ENCODE measurements around the gene CCL26. TPM values are rescaled to one million over a fixed set of nuclear protein-coding genes. Genes with fewer than 3 reads are reported as not detected.
A peak's percentile ranks its signal among the peaks of the same experiment; 100 is the strongest.
"Not testable (repeated sequence)": the region's sequence is repeated elsewhere in the genome, so short reads cannot be mapped to it uniquely, and the experiment has no call there.

The CCL26 gene
- total and polyA plus RNA-seq, 7 donors: 0.27 to 0.34 TPM; not detected in 5

DNA sequence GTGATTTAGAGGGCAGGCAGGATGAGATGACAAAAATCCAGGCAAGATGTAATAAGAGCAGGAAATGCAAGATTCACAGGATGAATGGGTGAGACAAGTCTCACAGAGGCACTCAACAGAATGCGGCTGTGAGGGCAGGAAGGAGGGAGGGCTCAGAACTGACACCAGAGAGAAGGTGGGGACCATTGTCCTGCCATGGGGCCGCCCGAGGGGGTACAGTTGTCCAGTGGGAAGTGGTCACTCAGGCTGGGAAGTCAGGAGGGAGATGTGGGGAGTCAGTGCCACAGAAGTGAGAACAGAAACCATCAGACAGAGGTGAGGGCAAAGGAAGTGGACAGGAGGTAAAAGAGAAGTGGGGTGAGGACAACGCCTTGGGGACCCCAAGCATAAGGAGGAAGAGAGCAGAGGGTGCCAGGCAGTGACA, 42.1 kb downstream of the CCL26 start:
- no peak for ATAC-seq
- Histone ChIP-seq H3K27me3 (ENCODE audit: insufficient read depth in 3 of 3, low read length in 2 of 3) (no peaks in the 10 kb centered on the region), H3K9me3 (no peaks in the 10 kb centered on the region), H3K4me3 (no peak overlapping the region), H3K27ac (no peak overlapping the region), H3K4me1 (peaks cover 7% of the 10 kb centered on the region), H3K36me3 (ENCODE audit: insufficient read depth in 1 of 2, low read depth in 1 of 2) (no peaks in the 10 kb centered on the region)
- no peak for DNase-seq
- WGBS, 3 donors: 70 to 80% (median 73%) methylated on average over 4 of the region's 4 CpGs
- TF ChIP-seq, protein P1, sequence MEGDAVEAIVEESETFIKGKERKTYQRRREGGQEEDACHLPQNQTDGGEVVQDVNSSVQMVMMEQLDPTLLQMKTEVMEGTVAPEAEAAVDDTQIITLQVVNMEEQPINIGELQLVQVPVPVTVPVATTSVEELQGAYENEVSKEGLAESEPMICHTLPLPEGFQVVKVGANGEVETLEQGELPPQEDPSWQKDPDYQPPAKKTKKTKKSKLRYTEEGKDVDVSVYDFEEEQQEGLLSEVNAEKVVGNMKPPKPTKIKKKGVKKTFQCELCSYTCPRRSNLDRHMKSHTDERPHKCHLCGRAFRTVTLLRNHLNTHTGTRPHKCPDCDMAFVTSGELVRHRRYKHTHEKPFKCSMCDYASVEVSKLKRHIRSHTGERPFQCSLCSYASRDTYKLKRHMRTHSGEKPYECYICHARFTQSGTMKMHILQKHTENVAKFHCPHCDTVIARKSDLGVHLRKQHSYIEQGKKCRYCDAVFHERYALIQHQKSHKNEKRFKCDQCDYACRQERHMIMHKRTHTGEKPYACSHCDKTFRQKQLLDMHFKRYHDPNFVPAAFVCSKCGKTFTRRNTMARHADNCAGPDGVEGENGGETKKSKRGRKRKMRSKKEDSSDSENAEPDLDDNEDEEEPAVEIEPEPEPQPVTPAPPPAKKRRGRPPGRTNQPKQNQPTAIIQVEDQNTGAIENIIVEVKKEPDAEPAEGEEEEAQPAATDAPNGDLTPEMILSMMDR (IDR thresholded peaks at IDR 0.05): no peak
- intact Hi-C loops (cut with DNase I): no loop called here

DNA sequence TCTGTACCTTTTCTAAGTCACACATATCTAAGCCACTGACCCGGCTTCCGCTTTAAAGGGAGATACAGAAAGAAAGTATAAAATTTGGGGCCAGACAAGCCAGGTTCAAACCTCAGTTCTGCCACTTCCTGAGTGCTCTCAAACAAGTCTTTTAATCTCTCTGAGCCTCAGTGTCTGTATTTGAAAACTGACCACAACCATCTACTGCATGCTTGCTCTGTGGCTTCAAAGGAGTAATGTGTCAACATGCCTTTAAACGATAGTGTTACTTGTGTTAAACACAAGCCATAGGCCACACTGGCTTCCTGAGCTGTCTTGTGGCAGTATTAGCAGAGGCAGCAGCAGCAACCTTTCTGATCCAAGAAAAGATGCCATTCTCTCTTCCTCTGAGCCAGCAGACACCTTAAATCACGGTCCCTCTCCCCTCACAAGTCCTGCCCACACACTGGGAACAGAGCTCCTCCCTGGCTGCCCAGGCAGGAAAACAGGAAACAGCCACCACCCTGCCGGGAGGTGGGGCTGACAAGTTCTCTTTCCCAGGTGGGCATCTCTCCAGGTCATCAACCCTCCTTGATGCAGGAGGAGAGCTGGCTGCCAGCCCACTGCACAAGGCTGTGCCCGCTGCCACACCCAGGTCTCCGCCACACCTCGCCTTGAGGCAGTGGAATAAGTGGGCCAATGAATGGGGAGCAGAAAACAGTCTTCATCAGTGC, 44.0 kb downstream of the CCL26 start:
- H3K27me3 ChIP-seq (ENCODE audit: insufficient read depth in 3 of 3, low read length in 2 of 3): no peaks in the 10 kb centered on the region
- peak; percentile 25 to 50 for DNase-seq
- TF ChIP-seq, protein P1 (IDR thresholded peaks at IDR 0.05): no peak
- no peaks in the 10 kb centered on the region for H3K36me3 ChIP-seq (ENCODE audit: insufficient read depth in 1 of 2, low read depth in 1 of 2)
- no peak overlapping the region for H3K27ac ChIP-seq
- intact Hi-C loops (cut with DNase I): no loop called here
- no peak overlapping the region for H3K4me3 ChIP-seq
- H3K4me1 ChIP-seq: peaks cover 7% of the 10 kb centered on the region
- no peaks in the 10 kb centered on the region for H3K9me3 ChIP-seq
- no peak for ATAC-seq
- WGBS, 3 donors: 66 to 74% (median 71%) methylated on average over 8 of the region's 8 CpGs

DNA sequence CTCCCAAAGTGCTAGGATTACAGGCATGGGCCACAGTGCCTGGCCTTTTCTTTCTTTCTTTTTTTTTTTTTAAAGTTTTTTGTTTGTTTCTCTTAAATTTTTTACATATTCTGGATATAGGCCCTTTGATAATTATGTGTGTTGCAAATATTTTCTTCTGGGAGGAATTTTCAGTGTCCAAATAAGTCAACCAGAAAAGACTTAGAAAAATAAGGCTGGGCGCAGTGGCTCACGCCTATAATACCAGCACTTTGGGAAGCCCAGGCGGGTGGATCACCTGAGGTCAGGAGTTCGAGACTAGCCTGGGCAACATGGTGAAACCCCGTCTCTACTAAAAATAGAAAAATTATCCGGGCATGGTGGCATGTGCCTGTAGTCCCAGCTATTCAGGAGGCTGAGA, 44.7 kb downstream of the CCL26 start:
- H3K4me3 ChIP-seq; H3K4me1 ChIP-seq; H3K36me3 ChIP-seq (ENCODE audit: insufficient read depth in 1 of 2, low read depth in 1 of 2); H3K27me3 ChIP-seq (ENCODE audit: insufficient read depth in 3 of 3, low read length in 2 of 3); intact Hi-C loops (cut with DNase I); H3K27ac ChIP-seq; ATAC-seq; H3K9me3 ChIP-seq; DNase-seq: not testable (repeated sequence)
- WGBS, 3 donors: 70 to 74% (median 70%) methylated on average over 6 of the region's 6 CpGs

DNA sequence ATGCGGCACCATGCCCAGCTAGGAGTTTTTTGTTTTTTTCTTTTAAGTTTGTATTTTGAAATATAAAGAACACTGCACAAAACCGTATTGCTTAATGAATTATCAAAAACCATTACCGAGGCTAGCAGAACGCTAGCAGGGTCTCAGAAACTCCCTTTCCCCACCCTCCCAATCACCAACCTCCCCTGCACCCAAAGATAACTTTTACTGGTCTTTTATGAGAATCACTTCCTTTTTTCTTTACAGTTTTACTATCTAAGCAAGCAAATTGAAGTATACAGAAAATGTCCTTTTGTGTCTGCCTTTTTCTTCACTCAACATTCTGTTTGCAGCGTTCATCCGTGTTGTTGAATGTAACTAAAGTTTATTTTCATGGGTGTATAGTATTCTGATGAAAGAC, 46.7 kb downstream of the CCL26 start:
- Histone ChIP-seq H3K9me3 (no peaks in the 10 kb centered on the region), H3K27ac (no peak overlapping the region), H3K4me1 (peaks cover 7% of the 10 kb centered on the region), H3K4me3 (no peak overlapping the region), H3K36me3 (ENCODE audit: insufficient read depth in 1 of 2, low read depth in 1 of 2) (no peaks in the 10 kb centered on the region), H3K27me3 (ENCODE audit: insufficient read depth in 3 of 3, low read length in 2 of 3) (no peaks in the 10 kb centered on the region)
- DNase-seq (no peak), ATAC-seq (no peak)
- intact Hi-C loops (cut with DNase I): no loop called here
- WGBS, 3 donors: 91 to 95% (median 93%) methylated on average over 6 of the region's 6 CpGs
- TF ChIP-seq, protein P1 (IDR thresholded peaks at IDR 0.05): no peak

DNA sequence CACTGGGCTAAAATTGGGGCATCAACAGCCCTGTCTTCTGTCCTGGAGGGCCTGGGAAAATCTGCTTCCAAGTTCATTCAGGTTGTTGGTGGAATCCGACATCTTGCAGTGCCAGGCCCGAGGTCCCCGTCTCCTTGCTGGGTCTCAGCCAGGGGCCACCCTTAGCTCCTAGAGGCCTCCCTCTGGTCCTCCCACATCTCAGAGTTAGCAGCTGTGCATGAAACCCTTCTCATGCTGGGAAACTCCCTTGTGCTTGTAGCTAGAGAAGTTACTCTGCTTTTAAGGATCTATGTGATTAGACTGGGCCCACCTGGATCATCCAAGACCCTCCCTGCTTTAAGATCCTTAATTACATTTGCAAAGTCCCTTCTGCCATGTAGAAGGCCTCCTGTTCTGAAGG, 48.6 kb downstream of the CCL26 start:
- DNase-seq (no peak), ATAC-seq (no peak)
- intact Hi-C loops (cut with DNase I): no loop called here
- Histone ChIP-seq H3K4me3 (no peak overlapping the region), H3K36me3 (ENCODE audit: insufficient read depth in 1 of 2, low read depth in 1 of 2) (no peaks in the 10 kb centered on the region), H3K27ac (no peak overlapping the region), H3K27me3 (ENCODE audit: insufficient read depth in 3 of 3, low read length in 2 of 3) (no peaks in the 10 kb centered on the region), H3K9me3 (no peaks in the 10 kb centered on the region), H3K4me1 (peaks cover 7% of the 10 kb centered on the region)
- 66 to 77% (median 67%) methylated on average over 3 of the region's 3 CpGs for WGBS, 3 donors
- TF ChIP-seq, protein P1 (IDR thresholded peaks at IDR 0.05): no peak

Measured in psoas muscle (tissue), 8 donors.